Measurements from ENCODE around the gene DUXA. TPM values are rescaled to one million over a fixed set of nuclear protein-coding genes. Genes with fewer than 3 reads are reported as not detected.

Gene DUXA
- polyA plus RNA-seq, 1 donor from 2014 or later, result not detected

DNA sequence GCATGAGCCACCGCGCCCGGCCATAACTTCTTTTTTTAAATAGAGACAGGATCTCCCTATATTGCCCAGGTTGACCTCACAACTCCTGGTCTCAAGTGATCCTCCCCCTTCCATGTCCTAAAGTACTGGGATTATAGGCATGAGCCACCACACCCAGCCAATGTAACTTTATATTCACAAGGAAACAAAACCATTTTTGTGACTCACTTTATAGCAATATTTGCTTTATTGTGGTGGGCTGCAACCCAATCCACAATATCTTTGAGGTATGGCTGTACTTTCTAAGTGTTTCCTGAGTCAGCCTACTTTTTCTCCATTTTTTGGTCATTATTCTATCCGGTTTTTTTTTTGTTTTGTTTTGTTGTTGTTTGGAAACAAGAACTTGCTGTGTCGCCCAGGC lies 14.4 kb downstream of the DUXA start:
- H3K9me3 ChIP-seq (ENCODE audit: low read length), result no peaks in the 10 kb centered on the region

DNA sequence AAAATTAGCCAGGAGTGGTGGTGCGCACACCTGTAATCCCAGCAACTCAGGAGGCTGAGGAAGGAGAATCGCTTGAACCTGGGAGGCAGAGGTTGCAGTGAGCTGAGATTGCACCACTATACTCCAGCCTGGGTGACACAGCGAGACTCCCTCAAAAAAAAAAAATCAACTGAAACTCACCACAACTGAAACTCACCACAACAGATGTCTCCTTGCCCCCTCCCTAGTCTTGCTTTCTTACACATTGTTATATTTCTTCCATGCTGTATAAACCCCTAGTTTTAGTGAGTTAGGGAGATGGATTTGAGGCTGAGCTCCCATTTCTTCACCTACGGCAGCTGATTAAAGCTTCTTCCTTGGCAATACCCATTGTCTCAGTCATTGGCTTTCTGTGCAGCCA lies 25.6 kb downstream of the DUXA start:
- TF ChIP-seq EP300 (conservative IDR thresholded peaks at IDR 0.05; ENCODE audit: poor library complexity, severe bottlenecking) (no peak), EZH2 (IDR thresholded peaks at IDR 0.05; ENCODE audit: borderline replicate concordance, insufficient read depth, low read length, poor library complexity, severe bottlenecking) (no peak), POLR2AphosphoS5 (IDR thresholded peaks at IDR 0.05) (no peak), TAF1 (IDR thresholded peaks at IDR 0.05; ENCODE audit: low read depth) (no peak), RAD21 (conservative IDR thresholded peaks at IDR 0.05) (no peak), MXI1 (conservative IDR thresholded peaks at IDR 0.05; ENCODE audit: poor library complexity, severe bottlenecking) (no peak), SMC3 (conservative IDR thresholded peaks at IDR 0.05; ENCODE audit: poor library complexity) (no peak)
- TF ChIP-seq, protein P1, sequence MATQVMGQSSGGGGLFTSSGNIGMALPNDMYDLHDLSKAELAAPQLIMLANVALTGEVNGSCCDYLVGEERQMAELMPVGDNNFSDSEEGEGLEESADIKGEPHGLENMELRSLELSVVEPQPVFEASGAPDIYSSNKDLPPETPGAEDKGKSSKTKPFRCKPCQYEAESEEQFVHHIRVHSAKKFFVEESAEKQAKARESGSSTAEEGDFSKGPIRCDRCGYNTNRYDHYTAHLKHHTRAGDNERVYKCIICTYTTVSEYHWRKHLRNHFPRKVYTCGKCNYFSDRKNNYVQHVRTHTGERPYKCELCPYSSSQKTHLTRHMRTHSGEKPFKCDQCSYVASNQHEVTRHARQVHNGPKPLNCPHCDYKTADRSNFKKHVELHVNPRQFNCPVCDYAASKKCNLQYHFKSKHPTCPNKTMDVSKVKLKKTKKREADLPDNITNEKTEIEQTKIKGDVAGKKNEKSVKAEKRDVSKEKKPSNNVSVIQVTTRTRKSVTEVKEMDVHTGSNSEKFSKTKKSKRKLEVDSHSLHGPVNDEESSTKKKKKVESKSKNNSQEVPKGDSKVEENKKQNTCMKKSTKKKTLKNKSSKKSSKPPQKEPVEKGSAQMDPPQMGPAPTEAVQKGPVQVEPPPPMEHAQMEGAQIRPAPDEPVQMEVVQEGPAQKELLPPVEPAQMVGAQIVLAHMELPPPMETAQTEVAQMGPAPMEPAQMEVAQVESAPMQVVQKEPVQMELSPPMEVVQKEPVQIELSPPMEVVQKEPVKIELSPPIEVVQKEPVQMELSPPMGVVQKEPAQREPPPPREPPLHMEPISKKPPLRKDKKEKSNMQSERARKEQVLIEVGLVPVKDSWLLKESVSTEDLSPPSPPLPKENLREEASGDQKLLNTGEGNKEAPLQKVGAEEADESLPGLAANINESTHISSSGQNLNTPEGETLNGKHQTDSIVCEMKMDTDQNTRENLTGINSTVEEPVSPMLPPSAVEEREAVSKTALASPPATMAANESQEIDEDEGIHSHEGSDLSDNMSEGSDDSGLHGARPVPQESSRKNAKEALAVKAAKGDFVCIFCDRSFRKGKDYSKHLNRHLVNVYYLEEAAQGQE (IDR thresholded peaks at IDR 0.05; ENCODE audit: borderline replicate concordance), result no peak
- TF ChIP-seq, protein P2, sequence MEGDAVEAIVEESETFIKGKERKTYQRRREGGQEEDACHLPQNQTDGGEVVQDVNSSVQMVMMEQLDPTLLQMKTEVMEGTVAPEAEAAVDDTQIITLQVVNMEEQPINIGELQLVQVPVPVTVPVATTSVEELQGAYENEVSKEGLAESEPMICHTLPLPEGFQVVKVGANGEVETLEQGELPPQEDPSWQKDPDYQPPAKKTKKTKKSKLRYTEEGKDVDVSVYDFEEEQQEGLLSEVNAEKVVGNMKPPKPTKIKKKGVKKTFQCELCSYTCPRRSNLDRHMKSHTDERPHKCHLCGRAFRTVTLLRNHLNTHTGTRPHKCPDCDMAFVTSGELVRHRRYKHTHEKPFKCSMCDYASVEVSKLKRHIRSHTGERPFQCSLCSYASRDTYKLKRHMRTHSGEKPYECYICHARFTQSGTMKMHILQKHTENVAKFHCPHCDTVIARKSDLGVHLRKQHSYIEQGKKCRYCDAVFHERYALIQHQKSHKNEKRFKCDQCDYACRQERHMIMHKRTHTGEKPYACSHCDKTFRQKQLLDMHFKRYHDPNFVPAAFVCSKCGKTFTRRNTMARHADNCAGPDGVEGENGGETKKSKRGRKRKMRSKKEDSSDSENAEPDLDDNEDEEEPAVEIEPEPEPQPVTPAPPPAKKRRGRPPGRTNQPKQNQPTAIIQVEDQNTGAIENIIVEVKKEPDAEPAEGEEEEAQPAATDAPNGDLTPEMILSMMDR (IDR thresholded peaks at IDR 0.05; ENCODE audit: poor library complexity, severe bottlenecking), result no peak
- Histone ChIP-seq H2AFZ (ENCODE audit: low read depth, low read length) (no peak overlapping the region), H3K9me3 (ENCODE audit: low read length) (no peaks in the 10 kb centered on the region), H3K79me2 (replicated peaks; ENCODE audit: insufficient read depth, low read length) (no peaks in the 10 kb centered on the region), H3K27me3 (ENCODE audit: insufficient read depth, low read depth, low read length) (no peaks in the 10 kb centered on the region), H4K20me1 (ENCODE audit: insufficient read depth) (no peaks in the 10 kb centered on the region), H3K4me3 (ENCODE audit: low read length) (no peak overlapping the region), H3K36me3 (ENCODE audit: insufficient read depth, low read length) (no peaks in the 10 kb centered on the region), H3K9ac (ENCODE audit: low read length) (no peak overlapping the region), H3K9me2 (ENCODE audit: insufficient read depth, low read length) (no peaks in the 10 kb centered on the region), H3F3A (ENCODE audit: insufficient read depth, low read length, poor library complexity, severe bottlenecking) (no peaks in the 10 kb centered on the region), H3K4me2 (ENCODE audit: low read length) (no peak overlapping the region), H3K27ac (ENCODE audit: low read length) (no peak overlapping the region)

More for the DNA sequence above, 14.4 kb downstream of the DUXA start:
- Histone ChIP-seq H3K4me3 (ENCODE audit: low read length) (no peak overlapping the region), H3K79me2 (replicated peaks; ENCODE audit: insufficient read depth, low read length) (no peaks in the 10 kb centered on the region), H3F3A (ENCODE audit: insufficient read depth, low read length, poor library complexity, severe bottlenecking) (no peaks in the 10 kb centered on the region), H3K9ac (ENCODE audit: low read length) (no peak overlapping the region), H3K4me2 (ENCODE audit: low read length) (no peak overlapping the region), H3K27me3 (ENCODE audit: insufficient read depth, low read depth, low read length) (no peaks in the 10 kb centered on the region), H4K20me1 (ENCODE audit: insufficient read depth) (no peaks in the 10 kb centered on the region), H2AFZ (ENCODE audit: low read depth, low read length) (no peak overlapping the region), H3K36me3 (ENCODE audit: insufficient read depth, low read length) (no peaks in the 10 kb centered on the region), H3K9me2 (ENCODE audit: insufficient read depth, low read length) (no peaks in the 10 kb centered on the region), H3K27ac (ENCODE audit: low read length) (no peak overlapping the region)
- TF ChIP-seq, protein P1 (IDR thresholded peaks at IDR 0.05; ENCODE audit: borderline replicate concordance), result no peak
- TF ChIP-seq EZH2 (IDR thresholded peaks at IDR 0.05; ENCODE audit: borderline replicate concordance, insufficient read depth, low read length, poor library complexity, severe bottlenecking) (no peak), SMC3 (conservative IDR thresholded peaks at IDR 0.05; ENCODE audit: poor library complexity) (no peak), MXI1 (conservative IDR thresholded peaks at IDR 0.05; ENCODE audit: poor library complexity, severe bottlenecking) (no peak), EP300 (conservative IDR thresholded peaks at IDR 0.05; ENCODE audit: poor library complexity, severe bottlenecking) (no peak), TAF1 (IDR thresholded peaks at IDR 0.05; ENCODE audit: low read depth) (no peak), POLR2AphosphoS5 (IDR thresholded peaks at IDR 0.05) (no peak), RAD21 (conservative IDR thresholded peaks at IDR 0.05) (no peak)
- TF ChIP-seq, protein P2 (IDR thresholded peaks at IDR 0.05; ENCODE audit: poor library complexity, severe bottlenecking), result no peak

Data from neural cell (in vitro differentiated cells).